ENCODE results near the gene FAM131B.

The FAM131B gene

DNA sequence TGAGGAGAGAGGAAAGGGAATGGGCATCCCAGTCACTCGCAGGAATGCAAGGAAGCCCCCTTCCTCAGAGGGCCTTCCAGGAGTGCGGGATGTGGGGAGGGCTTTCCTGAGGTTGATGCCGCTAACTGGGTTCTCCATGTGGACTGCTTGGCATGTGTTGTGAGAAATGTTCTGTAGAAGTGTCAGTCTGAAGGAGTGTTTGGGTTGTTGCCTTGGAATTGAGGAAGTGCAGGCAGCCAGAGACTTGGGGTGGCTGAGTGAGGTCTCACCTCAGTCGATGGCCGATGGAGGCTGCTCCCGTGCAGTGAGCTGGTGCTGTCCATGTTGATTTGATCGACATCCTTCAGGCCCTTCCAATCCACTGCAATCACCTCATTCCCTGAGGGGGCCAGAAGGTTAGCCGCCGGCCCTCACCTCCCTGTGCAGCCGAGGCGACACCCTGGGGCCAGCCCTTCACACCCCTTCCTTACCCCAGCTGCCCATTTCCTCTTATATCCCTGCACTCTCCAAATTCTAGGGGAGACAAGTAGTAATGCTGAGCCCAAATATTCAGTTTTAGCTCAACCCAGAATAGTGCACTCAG is 2.7 kb downstream of the FAM131B start:
- DNase-seq (ENCODE audit: low spot score): no peak

DNA sequence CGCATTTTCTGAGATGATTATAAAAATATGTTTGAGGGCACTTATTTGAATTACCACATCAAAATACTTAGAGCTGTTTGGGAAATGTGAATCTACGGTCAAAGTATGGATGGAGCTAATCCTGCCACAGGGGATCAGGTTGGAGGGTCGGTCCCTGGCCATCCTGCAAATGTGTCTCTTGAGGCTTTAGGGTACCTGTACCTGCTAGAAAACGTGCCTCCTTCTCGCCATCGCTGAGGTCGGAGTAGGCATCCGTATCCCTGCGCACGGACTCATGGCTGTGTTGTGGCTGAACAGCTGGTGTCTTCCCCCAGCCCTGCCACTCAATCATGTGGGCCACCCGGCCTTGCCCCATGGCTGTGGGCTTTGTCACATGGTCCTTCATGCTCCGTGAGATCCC is 3.9 kb downstream of the FAM131B start:
- DNase-seq (ENCODE audit: low spot score): no peak

DNA sequence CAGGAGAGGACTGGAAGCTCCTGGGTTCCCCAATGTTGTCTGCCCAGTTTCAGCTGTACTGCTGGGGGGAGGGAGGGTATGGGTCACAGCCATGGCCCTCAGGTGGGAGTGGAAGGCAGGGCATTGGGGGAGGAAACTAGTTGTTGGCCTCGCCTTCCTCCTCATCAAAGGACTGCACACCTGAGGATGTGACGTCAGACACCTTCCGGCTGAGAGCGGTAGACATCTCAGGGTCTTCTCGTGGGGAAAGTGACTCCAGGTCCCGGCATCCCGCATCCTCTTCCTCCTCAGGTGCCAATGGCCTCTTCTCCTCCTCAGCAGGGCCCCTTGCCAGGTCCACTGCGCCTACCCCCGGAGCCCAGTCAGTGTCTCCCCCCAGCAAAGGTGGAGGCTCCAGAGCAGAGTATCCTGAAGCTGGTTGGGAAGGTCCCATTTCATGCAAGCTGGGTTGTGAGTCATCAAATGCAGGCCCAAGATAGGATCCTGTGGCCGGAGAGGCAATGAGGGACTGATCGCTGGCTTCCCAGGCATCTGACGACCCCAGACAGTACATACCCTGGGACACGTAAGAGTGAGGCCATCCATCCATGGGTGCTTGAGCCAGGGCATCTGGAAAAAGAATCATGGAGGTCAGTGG is 6.0 kb downstream of the FAM131B start:
- no peak for DNase-seq (ENCODE audit: low spot score)

DNA sequence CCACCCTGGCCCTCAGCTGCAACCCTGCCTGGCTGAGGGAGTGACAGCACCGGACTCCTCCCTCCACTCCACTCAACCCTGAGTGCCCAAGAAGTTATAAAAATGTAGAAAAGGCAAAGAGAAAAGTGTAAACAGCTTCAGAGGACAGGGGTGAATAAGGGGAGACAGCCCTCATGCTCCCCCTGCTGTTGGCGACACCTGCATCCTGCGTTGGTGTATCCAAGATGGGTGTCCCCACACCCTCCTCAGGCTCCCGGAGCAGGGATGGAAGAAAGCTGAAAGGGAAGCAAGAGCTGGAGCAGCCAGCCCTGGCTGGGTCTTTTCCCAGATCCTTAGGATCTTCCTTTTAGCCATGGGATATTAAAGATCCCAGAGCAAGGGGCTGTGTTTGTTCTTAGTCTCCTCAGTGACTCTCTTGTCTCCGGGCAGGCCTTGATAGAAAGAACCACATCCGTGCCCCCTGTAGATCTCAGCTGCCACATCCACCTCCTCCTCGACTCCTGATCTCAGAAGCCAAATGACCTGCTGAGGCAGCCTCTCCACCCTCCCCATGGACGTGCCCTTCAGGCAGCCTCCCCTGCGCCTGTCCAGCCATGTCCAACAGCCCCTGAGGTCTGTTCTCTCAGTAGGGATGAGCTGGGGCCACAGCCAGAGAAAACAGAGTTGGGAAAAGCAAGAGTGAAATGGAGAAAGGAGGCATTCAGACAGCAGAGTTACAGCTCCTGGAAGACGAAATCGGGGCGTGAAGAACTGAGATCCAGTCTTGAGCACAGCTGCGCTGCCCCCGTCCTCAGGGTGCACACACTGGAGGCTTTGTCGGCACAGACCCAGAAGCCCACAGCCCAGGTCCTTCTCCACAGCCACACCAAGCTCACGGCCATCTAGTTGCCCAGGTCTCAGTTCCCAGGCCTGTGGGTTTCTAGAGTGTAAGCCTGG is 6.8 kb downstream of the FAM131B start:
- DNase-seq (ENCODE audit: low spot score): no peak

DNA sequence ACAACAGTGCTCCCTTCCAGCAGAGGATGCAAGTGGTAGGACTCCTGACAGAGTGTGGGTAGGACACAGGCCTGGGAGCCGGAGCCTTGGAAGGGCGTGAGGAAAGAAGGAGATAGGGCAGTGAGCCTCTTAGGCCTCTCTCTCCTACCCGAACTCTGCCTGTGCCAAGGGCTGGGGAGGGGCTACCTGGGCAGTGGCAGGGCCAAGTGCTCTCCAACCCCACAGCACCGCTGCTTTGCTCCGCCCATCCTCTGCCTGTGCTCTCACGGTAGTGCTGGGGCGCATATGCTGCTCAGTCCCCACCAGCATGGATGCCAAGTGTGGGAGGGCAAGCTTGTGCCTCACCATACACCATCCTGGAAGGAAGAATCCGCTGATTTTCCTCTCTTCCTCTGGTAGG is 7.5 kb downstream of the FAM131B start:
- no peak for DNase-seq (ENCODE audit: low spot score)

DNA sequence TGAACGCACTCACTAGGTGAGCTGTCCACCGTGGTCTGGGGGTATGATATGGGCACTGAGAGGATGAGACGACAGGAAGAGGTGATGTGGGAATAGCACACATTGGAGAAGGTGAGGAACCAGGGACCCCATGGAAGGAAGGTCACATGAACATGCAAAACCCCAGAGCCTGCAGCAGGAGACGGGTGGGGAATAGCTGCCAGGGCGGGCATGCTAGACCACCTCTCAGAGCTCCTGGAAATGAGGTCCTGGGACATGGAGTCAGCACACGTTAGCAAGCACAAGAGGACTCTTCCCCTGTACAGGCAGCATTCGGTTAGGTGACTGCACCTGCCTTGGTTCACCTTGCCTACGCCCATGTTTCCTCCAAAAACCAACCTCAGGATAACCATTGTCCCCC is 8.1 kb downstream of the FAM131B start:
- no peak for DNase-seq (ENCODE audit: low spot score)

DNA sequence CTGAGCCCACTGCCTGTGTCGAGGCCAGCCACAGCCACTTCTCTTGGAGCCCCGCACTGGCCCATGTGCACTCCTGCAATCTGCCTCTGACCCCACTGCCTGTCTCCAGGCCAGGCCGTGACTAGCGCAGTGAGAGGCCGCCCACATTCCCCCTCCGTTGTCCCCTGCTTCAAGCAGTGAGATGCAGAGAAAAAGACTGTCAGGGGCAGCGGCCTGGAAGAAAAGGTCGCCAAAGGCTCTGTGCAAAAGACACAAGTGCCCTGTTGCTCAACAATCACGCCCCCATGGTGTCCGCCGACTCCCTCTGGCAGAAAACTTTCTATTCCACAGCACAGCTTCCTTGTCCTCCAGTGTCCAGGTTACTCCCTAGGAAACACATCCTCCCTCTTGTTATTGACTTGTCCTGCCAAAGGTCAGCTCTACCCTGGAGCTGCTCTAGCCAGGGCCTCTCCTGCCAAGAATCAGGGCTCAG is 9.9 kb downstream of the FAM131B start:
- DNase-seq (ENCODE audit: low spot score): no peak

DNA sequence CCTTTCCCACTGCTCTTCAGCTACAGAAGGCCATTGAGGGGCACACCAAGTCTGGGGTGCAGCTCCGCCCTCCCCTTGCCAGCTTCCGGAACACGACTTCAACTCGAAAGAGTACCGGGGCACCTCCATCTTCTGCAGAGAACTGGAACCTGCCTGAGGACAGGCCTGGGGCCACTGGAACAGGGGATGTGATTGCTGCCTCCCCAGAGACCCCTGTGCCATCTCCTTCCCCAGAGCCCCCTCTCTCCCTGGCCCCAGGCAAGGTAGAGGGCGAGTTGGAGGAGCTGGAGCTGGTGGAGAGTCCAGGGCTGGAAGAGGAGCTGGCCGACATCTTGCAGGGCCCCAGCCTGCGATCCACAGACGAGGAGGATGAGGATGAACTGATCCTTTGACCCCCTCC is 10.9 kb downstream of the FAM131B start:
- DNase-seq (ENCODE audit: low spot score): no peak

DNA sequence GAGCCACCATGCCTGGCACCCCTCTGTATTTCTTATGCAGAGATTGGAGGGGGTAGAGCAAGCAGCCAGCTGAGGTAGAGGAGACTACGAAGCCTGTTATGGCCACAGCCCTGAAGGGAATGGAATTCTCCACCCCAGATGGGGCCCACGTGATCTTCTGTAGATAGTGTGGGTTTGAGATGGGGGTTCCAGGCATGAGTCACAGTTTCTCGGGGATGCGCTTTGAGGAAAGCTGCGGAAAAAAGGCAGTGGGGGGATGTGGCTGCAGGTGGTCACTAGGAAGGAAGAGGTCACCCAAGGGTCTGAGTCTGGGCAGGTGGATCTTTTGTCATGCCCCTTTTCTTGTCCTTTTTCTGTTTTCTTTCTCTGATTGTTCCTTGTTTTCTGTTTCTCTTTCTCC is 11.5 kb downstream of the FAM131B start:
- DNase-seq (ENCODE audit: low spot score): no peak

DNA sequence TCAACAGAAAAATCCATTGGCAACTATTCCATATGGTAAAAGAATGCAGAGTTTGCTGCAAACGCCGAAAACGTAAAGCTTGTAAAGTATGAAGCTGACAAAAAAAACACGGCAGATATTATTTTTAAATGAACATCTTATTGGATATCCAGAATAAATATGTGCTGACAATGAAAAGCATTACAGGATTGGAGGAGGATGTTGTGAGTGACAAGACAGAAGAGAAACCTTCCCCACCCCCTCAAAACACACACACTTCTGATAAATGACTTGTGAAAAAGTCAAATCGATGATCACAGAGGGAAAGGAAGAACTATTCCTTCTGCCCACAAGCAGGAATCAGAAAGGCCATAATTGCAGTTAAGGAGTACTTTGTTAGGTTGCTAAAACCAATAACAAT is 14.6 kb downstream of the FAM131B start:
- no peak for DNase-seq (ENCODE audit: low spot score)

DNA sequence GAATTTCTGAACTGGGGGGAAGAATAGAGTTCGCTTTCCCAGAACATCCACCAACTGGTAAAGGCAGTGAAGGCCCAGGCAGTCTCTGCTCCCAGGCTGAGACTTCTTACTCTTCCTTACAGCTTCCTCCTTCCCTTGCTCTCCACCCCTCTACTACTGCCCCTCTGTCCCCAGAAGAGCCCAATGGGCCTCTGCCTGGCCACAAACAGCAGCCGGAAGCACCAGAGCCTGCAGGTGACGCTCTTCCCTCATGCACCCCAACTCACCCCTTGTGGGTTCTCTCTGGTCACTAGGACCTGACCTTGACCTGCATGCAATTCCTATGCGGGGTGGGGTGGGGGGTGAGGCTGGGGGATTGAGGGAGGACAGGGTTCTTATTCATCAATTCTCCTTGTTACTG is 16.5 kb downstream of the FAM131B start:
- DNase-seq (ENCODE audit: low spot score): no peak

DNA sequence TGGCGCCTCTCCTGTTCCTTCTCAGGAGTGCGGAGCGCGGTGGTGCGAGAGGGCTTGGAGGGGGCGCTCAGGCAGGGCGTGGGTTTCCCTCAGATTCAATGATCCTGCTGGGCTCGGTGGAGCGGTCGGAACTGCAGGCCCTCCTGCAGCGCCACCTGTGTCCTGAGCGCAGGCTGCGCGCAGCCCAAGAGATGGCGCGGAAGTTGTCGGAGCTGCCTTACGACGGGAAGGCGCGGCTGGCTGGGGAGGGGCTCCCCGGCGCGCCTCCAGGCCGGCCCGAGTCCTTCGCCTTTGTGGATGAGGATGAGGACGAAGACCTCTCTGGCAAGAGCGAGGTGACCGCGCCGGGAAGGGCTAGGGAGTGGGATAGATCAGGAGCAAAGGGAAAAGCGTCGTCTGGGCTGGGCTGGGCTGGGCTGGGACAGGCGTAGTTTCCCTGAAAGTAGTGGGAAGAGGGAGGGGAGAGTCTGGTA is 17.0 kb downstream of the FAM131B start:
- DNase-seq (ENCODE audit: low spot score): no peak

DNA sequence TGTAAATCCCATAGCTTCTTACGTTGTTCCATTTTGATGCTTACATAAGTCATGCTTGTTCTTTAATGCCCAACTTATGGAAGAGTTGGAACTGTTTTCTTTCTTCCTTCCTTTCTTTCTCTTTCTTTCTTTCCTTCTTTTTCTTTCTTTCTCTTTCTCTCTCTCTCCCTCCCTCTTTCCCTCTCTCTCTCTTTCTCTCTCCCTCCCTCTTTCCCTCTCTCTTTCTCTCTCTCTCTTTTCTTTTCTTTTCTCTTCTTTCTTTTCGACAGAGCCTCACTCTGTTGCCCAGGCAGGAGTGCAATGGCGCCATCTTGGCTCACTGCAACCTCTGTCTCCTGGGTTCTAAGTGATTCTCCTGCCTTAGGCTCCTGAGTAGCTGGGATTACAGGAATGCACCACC is 18.9 kb downstream of the FAM131B start:
- DNase-seq (ENCODE audit: low spot score): no peak

DNA sequence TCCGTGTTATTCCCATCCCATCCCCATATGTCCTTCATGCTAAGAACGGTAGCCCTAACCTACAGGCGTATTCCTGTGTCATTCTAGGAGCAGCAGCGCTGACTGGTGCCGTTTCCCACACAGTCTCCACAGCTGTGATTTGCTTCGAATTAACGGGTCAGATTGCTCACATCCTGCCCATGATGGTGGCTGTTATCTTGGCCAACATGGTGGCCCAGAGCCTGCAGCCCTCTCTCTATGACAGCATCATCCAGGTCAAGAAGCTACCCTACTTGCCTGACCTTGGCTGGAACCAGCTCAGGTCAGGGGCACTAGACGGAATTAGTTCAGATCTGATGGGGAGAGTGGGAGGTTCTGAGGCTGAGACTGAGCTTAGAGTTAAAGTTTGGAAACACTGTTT is 20.7 kb downstream of the FAM131B start:
- DNase-seq (ENCODE audit: low spot score): no peak

DNA sequence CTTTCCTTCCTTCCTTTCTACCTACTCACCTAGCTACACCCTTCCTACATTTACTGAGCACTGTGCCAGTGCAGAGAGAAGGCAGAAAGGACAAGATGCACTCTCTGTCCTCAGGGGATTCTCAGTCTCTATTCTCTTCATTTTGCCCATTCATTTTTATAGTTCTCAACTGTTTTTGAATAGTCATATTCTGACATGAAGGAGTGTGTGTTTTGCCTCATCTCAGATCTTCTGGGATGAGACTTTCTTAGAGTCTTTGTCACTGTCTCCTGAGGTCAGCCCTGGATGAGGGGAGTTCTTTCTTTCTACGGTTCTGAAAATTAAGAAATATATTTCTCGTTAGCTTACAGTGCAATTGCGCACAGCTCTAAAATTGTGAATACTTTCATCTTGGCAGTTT is 25.3 kb downstream of the FAM131B start:
- DNase-seq (ENCODE audit: low spot score): no peak

DNA sequence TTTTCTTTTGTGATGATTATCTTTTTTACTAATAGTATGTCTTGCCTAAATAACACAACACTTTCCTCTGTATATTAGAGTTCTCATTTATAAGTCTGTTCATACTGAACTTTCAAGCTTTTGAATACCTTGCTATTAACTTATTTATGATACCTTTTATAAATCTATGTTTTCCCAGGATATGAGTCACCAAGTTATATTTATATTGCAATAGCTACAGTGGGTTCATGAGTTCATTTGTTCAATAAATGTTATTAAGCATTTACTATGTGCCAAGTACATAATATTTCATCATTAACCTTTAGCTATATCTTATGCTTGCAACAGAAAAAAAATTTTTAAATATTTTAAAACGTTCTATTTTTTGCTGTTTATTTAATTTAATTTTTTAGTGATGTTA is 28.3 kb downstream of the FAM131B start:
- DNase-seq (ENCODE audit: low spot score): no peak

DNA sequence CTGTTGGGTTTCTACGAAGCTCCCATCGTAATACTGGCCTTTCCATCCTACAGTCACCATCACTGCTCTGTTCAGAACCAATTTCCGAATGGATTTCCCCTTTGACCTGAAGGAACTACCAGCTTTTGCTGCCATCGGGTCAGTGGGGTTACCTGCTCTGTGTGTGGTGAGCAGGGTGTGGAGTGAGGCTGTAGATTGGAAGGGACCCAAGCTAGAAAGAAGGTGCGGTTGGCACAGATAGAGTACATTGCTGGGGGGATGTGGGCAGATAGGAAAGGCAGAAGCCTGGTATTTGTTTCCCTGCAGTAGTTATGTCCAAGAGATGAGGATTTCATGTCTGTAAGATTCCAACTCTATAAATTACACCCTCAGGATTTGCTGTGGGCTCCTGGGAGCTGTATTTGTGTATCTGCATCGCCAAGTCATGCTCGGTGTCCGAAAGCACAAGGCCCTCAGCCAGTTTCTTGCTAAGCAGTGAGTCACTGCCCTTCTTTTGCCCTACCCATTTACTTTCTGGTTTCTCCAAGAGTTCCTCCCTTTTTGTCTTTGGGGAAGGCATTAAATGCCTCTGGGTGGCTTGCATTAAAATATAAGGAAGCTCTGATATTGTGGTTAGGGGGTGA is 31.2 kb downstream of the FAM131B start:
- DNase-seq (ENCODE audit: low spot score): no peak

DNA sequence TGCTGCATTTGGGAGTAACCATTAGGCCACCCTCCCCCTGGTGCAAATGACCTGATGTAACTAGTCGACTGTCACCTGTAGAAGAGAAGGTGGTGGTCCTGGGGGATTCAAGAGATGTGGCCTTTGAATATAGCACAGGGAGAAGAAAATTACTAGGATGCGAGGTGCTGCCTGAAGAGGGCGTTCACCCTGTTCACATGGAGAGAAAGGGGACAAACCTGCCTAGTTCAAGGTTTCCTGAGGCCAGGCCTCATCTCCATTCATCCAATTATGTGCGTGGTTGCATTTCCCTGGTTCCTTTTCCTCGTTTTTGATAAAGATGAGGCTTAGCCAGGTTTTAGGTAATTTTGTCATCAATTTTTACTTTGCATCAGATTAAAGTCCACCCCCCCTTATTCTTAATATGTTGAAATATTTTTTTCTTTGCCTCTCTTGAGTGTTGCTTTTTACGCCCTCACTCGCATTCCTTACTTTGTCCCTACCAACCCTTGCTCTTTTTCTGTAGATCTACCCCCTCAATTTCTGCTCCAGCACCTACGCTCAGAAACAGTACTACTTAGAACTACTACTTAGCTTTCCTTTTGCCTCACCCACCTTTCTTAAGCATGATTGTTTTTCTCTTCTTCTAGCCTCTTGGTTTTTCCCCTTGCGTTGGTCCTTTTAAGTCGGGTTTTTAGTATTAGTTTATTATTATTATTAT is 32.9 kb downstream of the FAM131B start:
- no peak for DNase-seq (ENCODE audit: low spot score)

DNA sequence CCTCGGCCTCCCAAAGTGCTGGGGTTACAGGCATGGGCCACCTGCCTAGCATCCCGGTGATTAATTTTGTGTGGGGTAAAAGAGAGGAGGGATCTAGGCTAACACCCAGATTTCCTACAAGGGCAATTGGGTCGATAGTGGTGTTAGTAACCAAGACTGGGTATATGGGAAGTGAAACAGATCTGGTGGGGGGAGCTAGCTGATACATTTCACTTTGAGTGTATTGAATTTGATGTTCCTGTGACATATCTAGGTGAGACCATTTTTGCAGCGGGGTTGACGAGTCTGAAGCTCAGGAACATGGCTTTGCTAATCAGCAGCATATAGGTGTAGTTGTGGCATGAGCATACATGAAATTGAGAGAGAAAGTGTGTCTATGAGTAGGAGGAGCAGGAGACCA is 34.6 kb downstream of the FAM131B start:
- DNase-seq (ENCODE audit: low spot score): no peak

DNA sequence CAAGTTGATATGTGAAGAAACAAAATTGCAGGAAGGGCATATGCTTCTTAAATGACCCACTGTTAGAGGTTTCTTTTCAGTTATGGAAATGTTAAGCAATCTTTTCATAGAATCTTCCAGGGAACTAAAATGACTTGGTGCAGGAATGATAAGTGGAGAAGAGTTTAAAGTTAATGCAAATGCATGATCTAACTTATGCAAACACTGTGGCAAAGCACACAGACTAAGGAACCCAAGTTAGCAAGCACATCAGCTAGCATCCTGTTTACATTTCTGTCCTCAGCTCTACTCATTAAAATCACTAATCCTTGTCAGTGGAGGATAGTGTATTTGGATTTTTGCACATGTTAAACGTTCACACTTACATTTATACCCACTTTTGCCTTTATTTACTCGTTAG is 37.3 kb downstream of the FAM131B start:
- DNase-seq (ENCODE audit: low spot score): no peak

DNA sequence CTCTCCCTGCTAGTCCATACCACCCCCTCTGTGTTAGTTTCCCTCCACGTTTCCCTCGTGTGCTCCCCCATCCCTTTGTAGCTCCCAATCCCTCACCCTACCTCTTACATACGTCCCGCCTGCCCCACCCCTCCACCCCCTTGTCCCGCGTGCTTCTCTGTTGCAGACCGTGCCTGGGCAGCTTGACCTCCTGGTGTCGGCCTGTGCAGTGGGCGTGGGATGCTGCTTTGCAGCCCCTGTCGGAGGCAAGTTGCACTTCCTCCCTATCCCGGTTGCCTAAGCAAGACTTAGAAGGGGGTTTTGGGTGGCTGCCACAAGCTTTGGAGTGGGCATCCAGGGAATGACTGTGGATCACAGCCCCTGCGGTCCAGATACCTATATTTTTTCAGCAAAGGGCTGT is 38.9 kb downstream of the FAM131B start:
- DNase-seq (ENCODE audit: low spot score): no peak
